ENCODE data around the gene DBR1. TPM values are rescaled to one million over a fixed set of nuclear protein-coding genes. Genes with fewer than 3 reads are reported as not detected.
A peak's percentile ranks its signal among the peaks of the same experiment; 100 is the strongest.

DBR1 gene
- total and polyA plus RNA-seq, 2 of the 13 experiments (the other 11 are each of a cell fraction or from before 2014, with no cell fraction given) = 6.4 to 16.7 TPM

DNA sequence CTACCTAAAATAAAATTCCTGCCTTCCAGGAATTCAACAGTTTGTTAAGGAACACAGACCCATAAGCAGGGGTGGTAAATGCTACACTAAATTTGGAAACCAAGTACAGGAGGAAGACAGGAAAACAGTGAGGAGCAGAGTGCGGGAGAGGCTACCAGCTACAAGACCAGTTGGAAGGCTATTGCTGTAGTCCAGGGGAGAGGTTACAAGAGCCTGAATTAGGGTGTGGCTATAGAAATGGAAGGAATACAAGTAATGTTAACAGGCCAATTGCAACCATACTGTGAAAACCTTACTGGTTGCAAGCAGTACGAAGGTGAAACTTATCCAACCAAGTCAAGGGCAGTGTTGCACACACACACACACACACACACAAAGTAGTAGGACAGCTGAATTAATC is 11.5 kb upstream of the DBR1 start:
- ChIA-PET CTCF (ENCODE audit: low intra/inter-chr PET ratio, low total read pairs) (no interaction called here), POLR2A (interaction anchor here (1.3 to 3.4 kb wide), 3 partner anchors 11 to 408 kb away, joined by 3 to 39 read pairs (median 4); partner anchors contain the start of genes CEP70, DBR1 and DZIP1L)
- in situ Hi-C loops (cut with HindIII; ENCODE audit: extremely low pct_ligation_motif_present, low pct_unique_long_range_greater_than_20kb) = loop anchor here (10.0 kb wide), 1 partner anchor 139 kb away; the partner anchor contains the start of gene NME9
- Histone ChIP-seq H3K9ac (ENCODE audit: insufficient read depth, low read depth, low read length) (peak overlapping the region; percentile 93), H3K79me2 (ENCODE audit: insufficient read depth, low read length) (peaks cover 40% of the 10 kb centered on the region), H3K4me2 (ENCODE audit: low read depth, low read length) (peak overlapping the region; percentile 93), H3K4me3 (replicated peaks in 1 of 3; ENCODE audit: insufficient read depth in 1 of 3, low read depth in 2 of 3, low read length in 3 of 3) (peak overlapping the region; percentile 87 to 97 (median 91)), H3K27ac (ENCODE audit: extremely low read length, insufficient read depth, low read length) (no peak overlapping the region), H3K27me3 (ENCODE audit: control insufficient read depth in 1 of 2, insufficient read depth in 2 of 2, low read length in 2 of 2) (peaks cover 0 to 4% of the 10 kb centered on the region in 2 experiments; a peak in 3 of 5 replicates), H4K20me1 (ENCODE audit: insufficient read depth, low read length) (peaks cover 10% of the 10 kb centered on the region; the same call in 1 of the 2 replicates), H3K9me3 (ENCODE audit: low read length) (no peaks in the 10 kb centered on the region), H2AFZ (ENCODE audit: low read length) (peak overlapping the region; percentile 97), H3K4me1 (ENCODE audit: insufficient read depth, low read length) (peaks cover 53% of the 10 kb centered on the region), H3K36me3 (replicated peaks in 1 of 2; ENCODE audit: control insufficient read depth in 1 of 2, insufficient read depth in 2 of 2, low read length in 2 of 2) (no peaks in the 10 kb centered on the region)
- 0% methylated on average over 2 of the region's 2 CpGs for WGBS (ENCODE audit: low lambda C conversion rate)
- intact Hi-C loops (cut with micrococcal nuclease; ENCODE audit: unreplicated experiment) = loop anchor here (5.0 to 10.0 kb wide), 2 partner anchors 161 to 239 kb away; partner anchors contain the start of gene MRAS
- peak; percentile 16 for ATAC-seq
- BruUV-seq (replicated peaks) = no TSS peak
- no peak for DNase-seq (ENCODE audit: low spot score)
- FAIRE-seq = no peak
- TF ChIP-seq ZNF292 (CRISPR knock-in tag; IDR thresholded peaks at IDR 0.05; ENCODE audit: borderline replicate concordance, low read depth) (0 out of 2 replicates have a peak, but pooled peaks have one; percentile 3), ZNF879 (CRISPR knock-in tag; IDR thresholded peaks at IDR 0.05) (no peak)

DNA sequence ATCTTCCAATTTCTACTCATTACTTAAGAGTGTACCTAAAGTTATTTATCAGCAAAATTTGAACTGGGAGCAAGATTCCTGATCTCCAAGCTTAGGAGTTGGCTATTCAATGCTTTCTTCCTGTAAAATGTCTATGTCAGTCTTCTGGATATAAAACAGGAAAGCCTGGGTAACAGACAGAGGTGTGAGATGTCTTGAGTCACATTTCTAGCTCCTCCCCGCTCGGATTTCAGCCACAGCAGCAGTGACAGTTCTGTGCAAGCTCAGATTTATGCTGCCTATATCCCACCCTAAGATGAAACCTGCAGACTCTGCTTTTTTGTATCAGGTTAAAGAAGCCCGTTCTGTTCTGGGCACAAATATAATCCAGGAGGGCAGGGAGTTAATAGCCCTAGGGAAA is 10.3 kb upstream of the DBR1 start:
- in situ Hi-C loops (cut with HindIII; ENCODE audit: extremely low pct_ligation_motif_present, low pct_unique_long_range_greater_than_20kb) (loop anchor here (10.0 kb wide), 1 partner anchor 140 kb away; the partner anchor contains the start of gene NME9), intact Hi-C loops (cut with micrococcal nuclease; ENCODE audit: unreplicated experiment) (loop anchor here (5.0 to 10.0 kb wide), 2 partner anchors 162 to 240 kb away; partner anchors contain the start of gene MRAS)
- H3K36me3 ChIP-seq (replicated peaks in 1 of 2; ENCODE audit: control insufficient read depth in 1 of 2, insufficient read depth in 2 of 2, low read length in 2 of 2) = no peaks in the 10 kb centered on the region
- no peak overlapping the region for H3K9ac ChIP-seq (ENCODE audit: insufficient read depth, low read depth, low read length)
- FAIRE-seq (no peak), ATAC-seq (no peak), DNase-seq (ENCODE audit: low spot score) (no peak)
- no peaks in the 10 kb centered on the region for H3K9me3 ChIP-seq (ENCODE audit: low read length)
- H3K27ac ChIP-seq (ENCODE audit: extremely low read length, insufficient read depth, low read length) = no peak overlapping the region
- no peak overlapping the region for H3K4me2 ChIP-seq (ENCODE audit: low read depth, low read length)
- ChIA-PET CTCF (ENCODE audit: low intra/inter-chr PET ratio, low total read pairs) (no interaction called here), POLR2A (interaction anchor here (0.9 to 3.4 kb wide), 3 partner anchors 8 to 10 kb away, joined by 3 to 39 read pairs (median 3); partner anchors contain the start of gene DBR1)
- H3K4me3 ChIP-seq (replicated peaks in 1 of 3; ENCODE audit: insufficient read depth in 1 of 3, low read depth in 2 of 3, low read length in 3 of 3) = no peak overlapping the region
- BruUV-seq (replicated peaks) = no TSS peak
- H3K27me3 ChIP-seq (ENCODE audit: control insufficient read depth in 1 of 2, insufficient read depth in 2 of 2, low read length in 2 of 2) = peaks cover 0 to 4% of the 10 kb centered on the region in 2 experiments; a peak in 3 of 5 replicates
- no peak overlapping the region for H2AFZ ChIP-seq (ENCODE audit: low read length)
- peaks cover 49% of the 10 kb centered on the region for H3K4me1 ChIP-seq (ENCODE audit: insufficient read depth, low read length)
- WGBS (ENCODE audit: low lambda C conversion rate) = 0% methylated on average over 3 of the region's 3 CpGs
- peaks cover 28% of the 10 kb centered on the region for H3K79me2 ChIP-seq (ENCODE audit: insufficient read depth, low read length)
- peaks cover 10% of the 10 kb centered on the region; the same call in 1 of the 2 replicates for H4K20me1 ChIP-seq (ENCODE audit: insufficient read depth, low read length)
- TF ChIP-seq, protein P1, sequence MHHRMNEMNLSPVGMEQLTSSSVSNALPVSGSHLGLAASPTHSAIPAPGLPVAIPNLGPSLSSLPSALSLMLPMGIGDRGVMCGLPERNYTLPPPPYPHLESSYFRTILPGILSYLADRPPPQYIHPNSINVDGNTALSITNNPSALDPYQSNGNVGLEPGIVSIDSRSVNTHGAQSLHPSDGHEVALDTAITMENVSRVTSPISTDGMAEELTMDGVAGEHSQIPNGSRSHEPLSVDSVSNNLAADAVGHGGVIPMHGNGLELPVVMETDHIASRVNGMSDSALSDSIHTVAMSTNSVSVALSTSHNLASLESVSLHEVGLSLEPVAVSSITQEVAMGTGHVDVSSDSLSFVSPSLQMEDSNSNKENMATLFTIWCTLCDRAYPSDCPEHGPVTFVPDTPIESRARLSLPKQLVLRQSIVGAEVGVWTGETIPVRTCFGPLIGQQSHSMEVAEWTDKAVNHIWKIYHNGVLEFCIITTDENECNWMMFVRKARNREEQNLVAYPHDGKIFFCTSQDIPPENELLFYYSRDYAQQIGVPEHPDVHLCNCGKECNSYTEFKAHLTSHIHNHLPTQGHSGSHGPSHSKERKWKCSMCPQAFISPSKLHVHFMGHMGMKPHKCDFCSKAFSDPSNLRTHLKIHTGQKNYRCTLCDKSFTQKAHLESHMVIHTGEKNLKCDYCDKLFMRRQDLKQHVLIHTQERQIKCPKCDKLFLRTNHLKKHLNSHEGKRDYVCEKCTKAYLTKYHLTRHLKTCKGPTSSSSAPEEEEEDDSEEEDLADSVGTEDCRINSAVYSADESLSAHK (CRISPR knock-in tag; IDR thresholded peaks at IDR 0.05; ENCODE audit: borderline replicate concordance) = no peak
- TF ChIP-seq ZFP36L2 (CRISPR knock-in tag; IDR thresholded peaks at IDR 0.05) = no peak
- no peak for TF ChIP-seq MAF1 (CRISPR knock-in tag; IDR thresholded peaks at IDR 0.05; ENCODE audit: borderline replicate concordance)
- TF ChIP-seq SMAD3 (CRISPR knock-in tag; IDR thresholded peaks at IDR 0.05) = no peak
- TF ChIP-seq ZNF354B (CRISPR knock-in tag; IDR thresholded peaks at IDR 0.05) = no peak
- no peak for TF ChIP-seq AHR (CRISPR knock-in tag; IDR thresholded peaks at IDR 0.05)
- TF ChIP-seq ZNF136 (CRISPR knock-in tag; IDR thresholded peaks at IDR 0.05; ENCODE audit: low read depth) = no peak
- TF ChIP-seq, protein P2, sequence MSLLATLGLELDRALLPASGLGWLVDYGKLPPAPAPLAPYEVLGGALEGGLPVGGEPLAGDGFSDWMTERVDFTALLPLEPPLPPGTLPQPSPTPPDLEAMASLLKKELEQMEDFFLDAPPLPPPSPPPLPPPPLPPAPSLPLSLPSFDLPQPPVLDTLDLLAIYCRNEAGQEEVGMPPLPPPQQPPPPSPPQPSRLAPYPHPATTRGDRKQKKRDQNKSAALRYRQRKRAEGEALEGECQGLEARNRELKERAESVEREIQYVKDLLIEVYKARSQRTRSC (CRISPR knock-in tag; IDR thresholded peaks at IDR 0.05; ENCODE audit: low read depth) = no peak
- no peak for TF ChIP-seq CENPX (CRISPR knock-in tag; IDR thresholded peaks at IDR 0.05)
- no peak for TF ChIP-seq RNF2 (conservative IDR thresholded peaks at IDR 0.05; ENCODE audit: low read depth)
